Suprapubic skin (tissue), 4 donors: ENCODE measurements around the gene TCL1B.

Experiments used
- EP300 ChIP-seq: sonication (generic); formaldehyde crosslinking; IDR thresholded peaks from one replicate; pipeline ENCODE4 v1.6.1; 2017; ENCODE audit warnings: antibody characterized with exemption
- POLR2A ChIP-seq, 2 donors: fragments of 450-650 bp; IDR thresholded peaks; one replicate each; pipeline ENCODE4 v1.6.1; 2017; ENCODE audit warnings: antibody characterized with exemption in 2 of 2, mild to moderate bottlenecking in 2 of 2, moderate library complexity in 2 of 2
- POLR2AphosphoS5 ChIP-seq, 3 donors: sonication (generic); formaldehyde crosslinking; IDR thresholded peaks; one replicate each; pipeline ENCODE4 v1.6.1; 2017; ENCODE audit warnings: antibody characterized with exemption in 3 of 3
- TF ChIP-seq, protein P1 (sequence below), 2 donors: fragments of 200-600 bp in 1 of 2; fragments of 450-650 bp in 1 of 2; sonication (generic) in 1 of 2; IDR thresholded peaks; one replicate each; pipeline ENCODE4 v1.5.1; 2016 to 2019; ENCODE audit warnings: antibody characterized with exemption in 2 of 2, mild to moderate bottlenecking in 1 of 2, moderate library complexity in 1 of 2

DNA sequence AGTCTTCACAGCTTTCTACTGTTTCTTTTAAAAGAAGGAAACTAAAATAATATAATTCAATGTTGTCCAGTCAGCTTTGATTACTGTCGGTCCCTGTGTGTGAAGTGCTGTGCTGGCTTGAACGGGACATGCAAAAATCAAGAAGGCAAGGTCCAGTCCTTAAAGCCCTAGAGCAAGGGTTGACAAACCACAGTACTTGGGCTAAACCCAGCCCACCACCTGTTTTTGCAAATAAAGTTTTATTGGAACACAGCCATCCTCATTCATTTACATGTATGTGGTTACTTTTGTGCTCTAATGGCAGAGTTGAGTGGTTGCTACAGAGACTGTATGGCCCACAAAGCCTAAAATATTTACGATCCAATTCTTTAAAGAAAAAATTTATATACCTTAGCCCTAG lies 41.2 kb upstream of the TCL1B start:
- TF ChIP-seq, protein P1, sequence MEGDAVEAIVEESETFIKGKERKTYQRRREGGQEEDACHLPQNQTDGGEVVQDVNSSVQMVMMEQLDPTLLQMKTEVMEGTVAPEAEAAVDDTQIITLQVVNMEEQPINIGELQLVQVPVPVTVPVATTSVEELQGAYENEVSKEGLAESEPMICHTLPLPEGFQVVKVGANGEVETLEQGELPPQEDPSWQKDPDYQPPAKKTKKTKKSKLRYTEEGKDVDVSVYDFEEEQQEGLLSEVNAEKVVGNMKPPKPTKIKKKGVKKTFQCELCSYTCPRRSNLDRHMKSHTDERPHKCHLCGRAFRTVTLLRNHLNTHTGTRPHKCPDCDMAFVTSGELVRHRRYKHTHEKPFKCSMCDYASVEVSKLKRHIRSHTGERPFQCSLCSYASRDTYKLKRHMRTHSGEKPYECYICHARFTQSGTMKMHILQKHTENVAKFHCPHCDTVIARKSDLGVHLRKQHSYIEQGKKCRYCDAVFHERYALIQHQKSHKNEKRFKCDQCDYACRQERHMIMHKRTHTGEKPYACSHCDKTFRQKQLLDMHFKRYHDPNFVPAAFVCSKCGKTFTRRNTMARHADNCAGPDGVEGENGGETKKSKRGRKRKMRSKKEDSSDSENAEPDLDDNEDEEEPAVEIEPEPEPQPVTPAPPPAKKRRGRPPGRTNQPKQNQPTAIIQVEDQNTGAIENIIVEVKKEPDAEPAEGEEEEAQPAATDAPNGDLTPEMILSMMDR (IDR thresholded peaks at IDR 0.05): no peak
- TF ChIP-seq POLR2A (IDR thresholded peaks at IDR 0.05): no peak
- no peak for TF ChIP-seq POLR2AphosphoS5 (IDR thresholded peaks at IDR 0.05)
- no peak for TF ChIP-seq EP300
